Ishikawa (cell line): Measurements from ENCODE around the gene SMURF1.

Source experiments
- CEBPB ChIP-seq: IDR thresholded peaks from 2 replicates; pipeline ENCODE4 v1.6.1; 2012
- CREB1 ChIP-seq: IDR thresholded peaks from 2 replicates; pipeline ENCODE4 v1.6.1; 2012; ENCODE audit warnings: low read depth
- EGR1 ChIP-seq: IDR thresholded peaks from 2 replicates; pipeline ENCODE4 v1.6.1; 2012
- EP300 ChIP-seq: IDR thresholded peaks from 2 replicates; pipeline ENCODE4 v1.6.1; 2012; ENCODE audit warnings: borderline replicate concordance
- FOXM1 ChIP-seq: IDR thresholded peaks from 2 replicates; pipeline ENCODE4 v1.6.1; 2012; ENCODE audit warnings: low read depth, borderline replicate concordance
- NFIC ChIP-seq: IDR thresholded peaks from 2 replicates; pipeline ENCODE4 v1.6.1; 2012
- RAD21 ChIP-seq: IDR thresholded peaks from 2 replicates; pipeline ENCODE4 v1.6.1; 2012; ENCODE audit warnings: low read depth
- TAF1 ChIP-seq: IDR thresholded peaks from 2 replicates; pipeline ENCODE4 v1.6.1; 2012; ENCODE audit warnings: low read depth, mild to moderate bottlenecking
- TCF12 ChIP-seq: IDR thresholded peaks from 2 replicates; pipeline ENCODE4 v1.6.1; 2012; ENCODE audit warnings: low read depth
- TEAD4 ChIP-seq: IDR thresholded peaks from 2 replicates; pipeline ENCODE4 v1.6.1; 2012
- YY1 ChIP-seq: IDR thresholded peaks from 2 replicates; pipeline ENCODE4 v1.6.1; 2012; ENCODE audit warnings: low read depth
- ZBTB7A ChIP-seq: IDR thresholded peaks from 2 replicates; pipeline ENCODE4 v1.6.1; 2012; ENCODE audit warnings: low read depth
- TF ChIP-seq, protein P1 (sequence below): IDR thresholded peaks from 2 replicates; pipeline ENCODE4 v1.6.1; 2012
- TF ChIP-seq, protein P2 (sequence below): IDR thresholded peaks from 2 replicates; pipeline ENCODE4 v1.6.1; 2012; ENCODE audit warnings: low read depth, mild to moderate bottlenecking
- TF ChIP-seq, protein P3 (sequence below): IDR thresholded peaks from 2 replicates; pipeline ENCODE4 v1.6.1; 2012

SMURF1 gene

DNA sequence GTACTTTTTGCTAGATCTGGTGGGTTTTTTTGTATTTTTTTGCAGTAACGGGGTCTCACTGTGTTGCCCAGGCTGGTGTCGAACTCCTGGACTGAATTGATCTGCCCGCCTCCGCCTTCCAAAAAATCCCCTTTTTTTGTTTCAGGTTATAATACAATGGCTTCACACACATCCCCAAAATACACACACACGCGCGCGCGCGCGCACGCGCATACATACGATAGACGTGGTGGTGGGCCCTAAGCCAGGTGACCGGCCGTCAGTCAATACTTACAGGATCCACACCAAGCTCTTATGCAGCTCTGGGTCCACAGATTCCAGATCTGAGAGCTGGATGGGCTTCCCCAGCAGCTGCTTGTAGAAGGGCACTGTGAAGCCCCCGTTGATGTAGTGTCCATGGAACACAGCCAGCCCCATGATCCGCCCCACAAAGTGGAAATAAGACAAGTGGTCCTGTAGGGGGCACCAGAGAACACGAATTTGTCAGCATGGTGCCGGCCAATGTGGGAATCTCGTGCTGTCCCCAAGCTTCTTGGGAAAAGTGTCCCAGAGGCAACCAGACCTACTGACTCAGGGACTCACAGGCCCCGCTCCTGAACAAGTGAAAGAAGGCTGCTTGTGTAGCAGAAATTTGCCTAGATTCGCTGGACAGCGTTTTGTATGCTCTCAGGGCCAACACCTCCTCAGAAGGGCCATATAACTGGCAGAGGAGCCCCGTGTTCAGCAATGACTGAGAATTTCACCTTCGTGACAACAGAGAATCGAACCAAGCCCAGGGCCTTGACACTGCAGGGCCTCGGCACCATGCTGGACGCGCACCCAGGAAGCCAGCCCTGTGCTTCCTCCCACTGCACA lies 103.6 kb downstream of the SMURF1 start:
- TF ChIP-seq, protein P1, sequence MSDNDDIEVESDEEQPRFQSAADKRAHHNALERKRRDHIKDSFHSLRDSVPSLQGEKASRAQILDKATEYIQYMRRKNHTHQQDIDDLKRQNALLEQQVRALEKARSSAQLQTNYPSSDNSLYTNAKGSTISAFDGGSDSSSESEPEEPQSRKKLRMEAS: no peak
- TF ChIP-seq RAD21 (peak; percentile 83), TAF1 (no peak), FOXM1 (no peak), TCF12 (no peak), CREB1 (no peak), EP300 (no peak), TEAD4 (no peak), YY1 (no peak), CEBPB (no peak), ZBTB7A (no peak), NFIC (0 out of 2 replicates have a peak, but pooled peaks have one; percentile 16)
- TF ChIP-seq, protein P2, sequence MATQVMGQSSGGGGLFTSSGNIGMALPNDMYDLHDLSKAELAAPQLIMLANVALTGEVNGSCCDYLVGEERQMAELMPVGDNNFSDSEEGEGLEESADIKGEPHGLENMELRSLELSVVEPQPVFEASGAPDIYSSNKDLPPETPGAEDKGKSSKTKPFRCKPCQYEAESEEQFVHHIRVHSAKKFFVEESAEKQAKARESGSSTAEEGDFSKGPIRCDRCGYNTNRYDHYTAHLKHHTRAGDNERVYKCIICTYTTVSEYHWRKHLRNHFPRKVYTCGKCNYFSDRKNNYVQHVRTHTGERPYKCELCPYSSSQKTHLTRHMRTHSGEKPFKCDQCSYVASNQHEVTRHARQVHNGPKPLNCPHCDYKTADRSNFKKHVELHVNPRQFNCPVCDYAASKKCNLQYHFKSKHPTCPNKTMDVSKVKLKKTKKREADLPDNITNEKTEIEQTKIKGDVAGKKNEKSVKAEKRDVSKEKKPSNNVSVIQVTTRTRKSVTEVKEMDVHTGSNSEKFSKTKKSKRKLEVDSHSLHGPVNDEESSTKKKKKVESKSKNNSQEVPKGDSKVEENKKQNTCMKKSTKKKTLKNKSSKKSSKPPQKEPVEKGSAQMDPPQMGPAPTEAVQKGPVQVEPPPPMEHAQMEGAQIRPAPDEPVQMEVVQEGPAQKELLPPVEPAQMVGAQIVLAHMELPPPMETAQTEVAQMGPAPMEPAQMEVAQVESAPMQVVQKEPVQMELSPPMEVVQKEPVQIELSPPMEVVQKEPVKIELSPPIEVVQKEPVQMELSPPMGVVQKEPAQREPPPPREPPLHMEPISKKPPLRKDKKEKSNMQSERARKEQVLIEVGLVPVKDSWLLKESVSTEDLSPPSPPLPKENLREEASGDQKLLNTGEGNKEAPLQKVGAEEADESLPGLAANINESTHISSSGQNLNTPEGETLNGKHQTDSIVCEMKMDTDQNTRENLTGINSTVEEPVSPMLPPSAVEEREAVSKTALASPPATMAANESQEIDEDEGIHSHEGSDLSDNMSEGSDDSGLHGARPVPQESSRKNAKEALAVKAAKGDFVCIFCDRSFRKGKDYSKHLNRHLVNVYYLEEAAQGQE: no peak
- TF ChIP-seq, protein P3, sequence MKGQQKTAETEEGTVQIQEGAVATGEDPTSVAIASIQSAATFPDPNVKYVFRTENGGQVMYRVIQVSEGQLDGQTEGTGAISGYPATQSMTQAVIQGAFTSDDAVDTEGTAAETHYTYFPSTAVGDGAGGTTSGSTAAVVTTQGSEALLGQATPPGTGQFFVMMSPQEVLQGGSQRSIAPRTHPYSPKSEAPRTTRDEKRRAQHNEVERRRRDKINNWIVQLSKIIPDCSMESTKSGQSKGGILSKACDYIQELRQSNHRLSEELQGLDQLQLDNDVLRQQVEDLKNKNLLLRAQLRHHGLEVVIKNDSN: no peak

DNA sequence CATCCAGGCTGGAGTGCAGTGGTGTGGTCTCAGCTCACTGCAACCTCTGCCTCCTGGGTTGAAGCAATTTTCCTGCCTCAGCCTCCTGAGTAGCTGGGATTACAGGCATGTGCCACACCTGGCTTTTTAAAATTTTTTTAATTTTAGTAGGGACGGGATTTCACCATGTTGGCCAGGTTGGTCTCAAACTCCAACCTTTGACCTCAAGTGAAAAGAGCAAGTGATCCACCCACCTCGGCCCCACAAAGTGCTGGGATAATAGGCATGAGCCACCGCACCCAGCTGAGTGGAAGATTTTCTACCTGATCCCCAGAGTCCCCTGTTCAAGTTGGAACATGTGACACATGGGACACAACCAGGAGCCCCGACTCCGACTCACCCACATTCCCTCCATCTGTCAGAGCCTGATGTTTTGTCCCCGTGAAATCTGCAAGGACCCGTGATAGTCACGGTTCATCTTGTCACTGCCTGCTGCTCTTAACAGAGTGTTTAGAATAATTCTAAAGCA lies 104.5 kb downstream of the SMURF1 start:
- TF ChIP-seq, protein P2: no peak
- TF ChIP-seq EGR1: no peak
- no peak for TF ChIP-seq FOXM1
- TF ChIP-seq CREB1: no peak
- TF ChIP-seq, protein P3: no peak
- TF ChIP-seq NFIC: no peak
- TF ChIP-seq EP300: no peak
- no peak for TF ChIP-seq TCF12
- TF ChIP-seq, protein P1: no peak
- no peak for TF ChIP-seq YY1
- TF ChIP-seq TAF1: no peak
- no peak for TF ChIP-seq ZBTB7A
- TF ChIP-seq CEBPB: no peak
- TF ChIP-seq RAD21: no peak
- no peak for TF ChIP-seq TEAD4

DNA sequence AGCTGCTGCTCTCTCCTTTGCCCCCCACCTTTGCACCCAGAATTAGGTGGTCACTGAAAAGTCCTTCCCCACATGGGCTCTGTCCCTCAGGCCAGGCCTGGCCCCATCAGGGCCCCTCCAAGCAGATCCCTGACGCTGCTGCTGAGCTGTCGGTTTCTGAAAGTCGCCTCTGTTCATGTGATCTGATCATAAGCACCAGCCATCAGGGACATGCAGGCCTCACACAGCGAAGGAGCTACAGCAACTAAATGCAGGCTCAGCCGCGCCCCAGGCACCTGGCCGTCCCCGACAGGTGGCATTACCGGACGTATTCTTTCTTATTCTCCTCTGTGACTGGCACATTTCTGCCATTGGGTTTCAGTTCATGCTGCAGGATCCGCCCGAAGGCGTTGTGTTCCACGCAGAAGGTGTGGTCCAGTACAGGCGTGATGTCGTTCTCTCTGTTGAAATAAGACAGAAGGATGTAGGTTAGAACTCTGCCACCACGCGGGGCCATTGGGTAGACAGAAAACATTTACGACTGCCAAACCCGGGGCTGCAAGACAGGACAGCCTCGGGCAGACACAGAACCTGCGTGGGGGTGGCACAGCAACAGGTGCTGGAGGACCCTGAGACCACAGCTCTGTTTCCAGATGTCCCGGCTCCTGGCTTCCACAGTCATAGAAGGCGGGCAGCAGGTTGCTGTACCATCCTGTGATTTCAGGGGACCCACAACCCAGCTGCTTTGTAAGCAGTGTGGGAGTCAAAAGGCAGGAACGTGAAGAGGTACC lies 105.6 kb downstream of the SMURF1 start:
- TF ChIP-seq CREB1: no peak
- TF ChIP-seq, protein P3: no peak
- no peak for TF ChIP-seq YY1
- TF ChIP-seq RAD21: no peak
- TF ChIP-seq TAF1: no peak
- TF ChIP-seq ZBTB7A: no peak
- no peak for TF ChIP-seq CEBPB
- no peak for TF ChIP-seq EGR1
- TF ChIP-seq, protein P2: no peak
- TF ChIP-seq TEAD4: no peak
- no peak for TF ChIP-seq EP300
- TF ChIP-seq, protein P1: no peak
- no peak for TF ChIP-seq NFIC
- TF ChIP-seq FOXM1: no peak
- TF ChIP-seq TCF12: no peak
